HuH-7 (cell line): ENCODE measurements around the gene CTPS2.

Experiments used
- DNase-seq: peaks from one replicate; pipeline ENCODE4 v3.0.0; 2011; ENCODE audit warnings: low spot score

The CTPS2 gene

DNA sequence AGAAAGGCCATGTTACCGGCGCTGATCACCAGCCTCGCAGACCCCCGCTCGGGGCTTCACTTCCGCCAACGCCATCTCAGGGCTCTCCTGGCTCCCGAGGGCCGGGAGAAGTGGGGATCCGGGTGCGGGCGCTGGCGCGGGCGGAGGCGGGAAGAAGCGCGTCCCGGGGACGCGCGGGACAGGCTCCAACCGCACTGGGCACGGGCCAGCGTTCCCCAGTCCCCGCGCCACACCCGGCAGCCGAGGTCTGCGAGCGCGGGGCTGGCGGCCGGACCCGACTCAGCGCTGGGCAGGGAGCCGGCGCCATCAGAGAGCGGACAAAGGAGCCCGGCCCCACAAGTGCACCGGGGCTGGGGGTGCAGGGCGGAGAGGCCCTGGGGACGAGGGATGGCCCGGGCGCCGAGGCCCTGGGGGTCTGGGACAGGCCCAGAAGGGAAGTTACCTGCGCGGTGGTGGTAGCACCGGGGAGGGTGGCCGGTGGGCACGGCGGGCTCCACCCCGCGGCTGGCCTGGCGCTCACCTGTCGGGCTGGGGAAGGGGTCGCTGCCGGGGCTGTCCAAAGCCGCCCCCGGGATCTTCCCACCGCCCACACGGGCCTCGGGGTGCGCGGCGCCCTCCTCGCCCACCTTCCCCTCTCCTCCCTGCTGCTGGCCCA is 449 bp downstream of the CTPS2 start:
- DNase-seq = peak; percentile 11

DNA sequence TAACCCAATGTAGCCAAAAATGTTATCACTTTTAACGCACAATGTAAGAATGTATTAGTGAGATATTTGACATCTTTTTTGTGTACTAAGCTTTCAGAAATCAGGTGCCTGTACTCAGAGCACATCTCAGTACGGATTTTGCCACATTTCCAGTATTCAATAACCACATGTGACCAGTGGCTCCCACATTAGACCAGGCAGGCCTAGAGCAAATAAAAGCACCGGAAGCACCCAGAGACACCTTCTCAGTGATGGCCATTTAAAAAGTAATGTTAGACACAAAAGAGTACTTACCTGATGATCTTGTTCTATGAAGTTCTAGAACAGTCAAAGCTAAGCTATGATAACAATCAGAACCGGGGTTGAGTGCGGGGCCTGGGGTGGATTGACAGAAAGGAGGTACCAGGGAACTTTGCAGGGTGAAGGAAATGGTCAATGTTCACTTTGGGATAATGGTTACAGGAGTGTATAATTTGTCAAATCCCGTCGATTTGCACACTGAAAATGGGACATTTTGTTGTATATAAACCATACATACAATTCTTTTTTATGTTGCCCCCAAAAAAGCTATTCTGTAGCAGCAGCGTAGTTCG is 1.2 kb downstream of the CTPS2 start:
- DNase-seq = peak; percentile 17

DNA sequence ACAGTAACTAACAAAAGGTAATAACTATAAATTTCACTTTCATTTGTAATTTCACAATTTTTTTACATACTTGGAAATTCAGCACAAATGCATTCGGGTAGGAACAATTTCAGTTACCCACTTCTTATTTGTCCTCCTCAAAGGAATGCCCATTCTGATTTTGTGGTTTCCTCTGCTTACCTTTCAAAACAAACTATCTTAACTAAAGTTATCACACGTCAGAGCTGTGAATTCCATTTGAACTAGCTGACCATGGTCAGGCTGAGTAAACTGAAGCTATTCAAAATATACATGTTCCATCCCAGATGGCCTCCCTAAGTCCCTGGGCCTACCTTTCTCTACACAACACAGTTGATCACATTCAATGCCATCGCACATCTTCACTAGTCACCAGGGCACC is 4.5 kb downstream of the CTPS2 start:
- DNase-seq = no peak

DNA sequence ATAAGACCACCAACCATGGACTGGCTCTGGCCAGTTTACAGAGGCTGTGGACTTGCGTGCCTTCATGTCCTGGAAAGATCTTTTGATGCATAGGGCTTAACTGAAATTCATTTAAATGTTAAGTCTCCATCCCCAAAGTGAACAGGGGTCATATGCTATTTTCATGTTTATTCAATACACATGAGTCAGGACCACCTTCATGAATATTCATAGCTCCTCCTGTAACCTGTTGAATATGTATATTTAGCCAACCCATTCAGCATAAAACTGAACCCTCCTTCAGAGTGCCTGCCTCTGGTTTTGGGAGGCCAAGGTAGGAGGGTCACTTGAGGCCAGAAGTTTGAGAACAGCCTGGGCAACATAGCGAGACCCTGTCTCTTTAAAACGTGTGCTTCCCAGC is 7.1 kb downstream of the CTPS2 start:
- no peak for DNase-seq

DNA sequence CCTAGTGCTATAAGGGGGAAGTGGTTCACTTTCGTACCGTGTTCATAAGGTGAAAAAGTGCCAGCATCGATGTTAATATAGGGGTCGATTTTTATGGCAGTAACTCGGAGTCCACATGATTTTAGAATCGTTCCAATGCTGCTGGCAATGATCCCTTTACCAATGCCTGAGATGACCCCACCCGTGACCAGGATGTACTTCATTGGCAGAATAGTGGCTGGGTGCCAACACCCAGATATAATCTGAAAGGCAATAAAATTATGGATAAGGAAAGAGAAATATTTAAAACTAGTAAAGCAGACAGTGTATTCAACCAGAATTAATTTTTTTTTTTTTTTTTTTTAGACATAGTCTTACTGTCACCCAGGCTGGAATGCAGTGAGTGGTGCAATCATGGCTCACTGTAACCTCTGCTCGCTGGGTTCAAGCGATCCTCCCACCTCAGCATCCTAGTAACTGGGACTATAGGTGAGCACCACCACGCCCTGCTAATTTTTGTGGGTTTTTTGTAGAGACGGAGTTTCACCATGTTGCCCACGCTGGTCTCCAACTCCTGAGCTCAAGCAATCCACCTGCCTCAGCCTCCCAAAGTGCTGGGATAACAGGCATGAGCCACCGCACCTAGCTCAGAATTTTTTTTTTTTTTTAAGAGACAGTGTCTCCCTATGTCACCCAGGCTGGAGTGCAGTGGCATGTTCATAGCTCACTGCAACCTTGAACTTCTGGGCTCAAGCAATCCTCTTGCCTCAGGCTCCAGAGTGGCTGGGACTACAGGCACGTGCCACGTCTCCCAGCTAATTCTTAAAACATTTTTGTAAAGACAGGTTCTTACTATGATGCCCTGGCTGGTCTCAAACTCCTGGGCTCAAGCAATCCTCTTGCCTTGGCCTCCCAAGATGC is 9.5 kb downstream of the CTPS2 start:
- no peak for DNase-seq

DNA sequence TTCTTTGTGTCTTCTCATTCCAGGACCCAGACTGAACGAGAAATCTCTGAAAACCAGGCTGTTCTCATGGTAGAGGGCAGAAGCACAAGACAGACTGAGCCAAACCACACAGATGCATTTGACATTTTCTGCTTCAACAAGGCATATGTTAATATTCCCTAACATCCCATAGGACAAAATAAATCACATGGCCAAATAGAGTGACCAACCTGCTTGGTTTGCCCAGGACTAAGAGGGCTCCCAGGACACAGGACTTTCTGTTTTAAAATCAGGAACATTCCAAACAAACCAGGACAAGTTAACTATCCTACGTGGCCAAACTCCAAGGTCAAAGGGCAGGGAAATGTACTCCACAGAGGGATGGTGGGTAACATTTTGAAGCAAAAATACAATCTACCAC is 11.7 kb downstream of the CTPS2 start:
- DNase-seq = no peak

DNA sequence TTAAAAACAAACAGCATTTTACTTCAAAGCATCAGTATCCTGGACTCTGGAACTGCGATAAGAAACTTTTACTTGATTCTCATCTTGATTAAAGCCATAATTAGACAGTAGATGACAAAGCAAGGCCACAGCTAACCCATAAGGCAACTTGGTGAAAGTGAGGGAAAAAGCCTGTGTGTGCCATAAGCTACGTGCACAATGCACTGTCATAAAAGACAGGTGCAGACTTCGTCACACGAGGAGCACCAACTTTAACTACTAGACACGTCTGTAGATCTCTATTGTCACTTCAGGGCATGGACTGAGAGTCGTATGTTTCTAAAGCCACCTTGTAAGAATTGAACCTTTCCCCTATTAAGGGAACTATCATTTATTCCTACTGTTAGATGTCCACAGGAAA is 13.1 kb downstream of the CTPS2 start:
- DNase-seq = no peak

DNA sequence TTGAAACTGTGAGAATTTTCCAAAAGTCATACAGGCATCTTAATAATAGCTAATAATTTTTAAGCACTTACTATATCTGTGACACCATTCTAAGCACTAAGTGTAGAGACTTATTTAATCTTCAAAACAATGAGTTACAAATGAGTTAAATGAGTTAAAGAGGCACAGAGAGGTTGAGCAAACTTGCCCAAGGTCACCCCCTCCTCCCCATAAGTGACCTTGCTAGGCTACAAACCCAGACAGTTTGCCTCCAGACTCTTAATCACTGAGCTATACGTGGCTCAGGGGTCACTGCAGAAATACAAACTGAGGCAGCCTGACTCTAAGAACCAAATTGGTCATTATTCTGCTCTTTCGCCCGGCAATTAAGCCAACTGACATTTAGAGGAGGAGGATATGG is 15.5 kb downstream of the CTPS2 start:
- DNase-seq = no peak

DNA sequence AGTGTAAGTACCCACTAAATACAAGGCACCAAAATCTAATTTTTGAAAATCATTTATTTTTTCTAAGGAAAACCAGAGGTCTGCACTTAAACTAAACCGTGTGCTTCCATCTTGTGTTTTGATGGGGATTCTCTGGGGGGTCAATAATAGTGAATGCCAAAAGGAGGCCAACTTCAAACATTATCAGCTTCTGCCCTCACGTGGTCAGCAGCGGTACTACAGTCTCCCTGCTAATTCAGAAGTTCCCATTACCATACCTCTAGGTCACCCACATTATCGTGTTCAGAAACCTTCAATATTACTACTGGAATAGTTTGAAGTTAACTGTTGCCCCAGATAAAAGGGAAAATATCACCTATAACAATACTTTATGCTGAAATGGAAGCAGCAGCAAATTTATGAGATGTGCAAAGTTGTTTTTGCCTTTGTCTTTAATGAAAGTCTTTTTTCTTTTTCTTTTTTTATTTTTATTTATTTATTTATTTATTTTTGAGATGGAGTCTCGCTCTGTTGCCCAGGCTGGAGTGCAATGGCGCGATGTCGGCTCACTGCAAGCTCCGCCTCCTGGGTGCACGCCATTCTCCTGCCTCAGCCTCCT is 17.3 kb downstream of the CTPS2 start:
- DNase-seq = peak; percentile 6

DNA sequence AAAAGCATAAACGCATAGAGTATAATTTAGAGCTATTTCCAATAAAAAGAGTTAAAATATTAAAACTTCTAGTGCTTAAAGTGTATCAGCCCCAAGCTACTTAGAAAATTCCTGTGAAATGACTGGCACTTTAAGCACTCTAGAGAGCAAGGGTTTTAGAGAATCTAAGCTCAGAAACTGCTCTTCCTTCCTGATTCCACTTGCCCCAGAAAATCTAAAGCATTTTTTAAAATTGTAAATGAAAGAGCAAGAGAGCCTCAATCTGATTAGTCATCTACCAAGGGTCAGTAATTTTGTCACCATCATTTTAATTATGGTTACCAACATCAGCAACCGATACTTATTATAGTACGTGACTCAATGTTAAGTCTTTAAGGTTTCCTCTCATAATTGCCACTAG is 25.0 kb downstream of the CTPS2 start:
- no peak for DNase-seq

DNA sequence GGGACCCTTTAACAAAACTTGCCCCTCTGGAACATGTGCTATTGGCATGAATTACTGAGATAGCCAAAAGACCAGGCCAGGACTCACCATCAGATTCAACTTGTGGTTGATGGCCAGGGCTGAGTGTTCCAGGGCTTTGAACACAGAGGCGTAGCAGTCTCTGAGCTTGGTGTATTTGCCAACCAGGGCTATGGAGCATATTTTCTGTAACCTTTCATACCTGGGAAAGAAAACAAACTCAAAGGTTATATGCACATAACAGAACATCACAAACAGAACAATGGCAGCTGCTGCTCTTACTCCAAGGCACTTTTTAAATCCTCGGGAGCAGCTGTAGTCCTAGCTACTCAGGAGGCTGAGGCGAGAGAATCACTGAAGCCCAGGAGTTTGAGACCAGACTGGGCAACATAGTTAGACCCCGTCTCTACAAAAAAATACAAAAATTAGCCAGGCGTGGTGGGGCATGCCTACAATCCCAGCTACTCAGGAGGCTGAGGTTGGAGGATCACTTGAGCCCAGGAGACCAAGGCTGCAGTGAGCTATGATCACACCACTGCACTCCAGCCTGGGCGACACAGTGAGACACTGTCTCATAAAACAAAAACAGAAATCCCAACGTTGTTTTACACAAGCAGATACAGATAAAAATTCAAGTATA is 29.3 kb downstream of the CTPS2 start:
- no peak for DNase-seq

DNA sequence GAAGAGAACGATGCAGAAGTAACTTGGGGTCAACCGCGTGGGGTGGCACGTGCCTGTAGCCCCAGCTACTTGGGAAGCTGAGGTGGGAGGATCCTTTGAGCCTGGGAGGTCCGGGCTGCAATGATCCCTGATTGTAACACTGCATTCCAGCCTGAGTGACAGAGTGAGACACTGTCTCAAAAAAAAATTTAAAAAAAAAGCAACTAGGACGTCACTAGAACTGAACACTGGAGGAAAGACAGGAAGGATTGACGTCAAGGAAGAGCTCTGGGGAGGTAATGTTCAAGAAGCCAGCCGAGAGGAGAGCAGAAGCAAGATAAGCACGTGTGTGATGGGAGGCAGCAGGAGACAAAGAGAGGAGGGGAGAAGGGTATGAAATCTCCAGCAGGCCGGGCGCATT is 33.8 kb downstream of the CTPS2 start:
- no peak for DNase-seq

DNA sequence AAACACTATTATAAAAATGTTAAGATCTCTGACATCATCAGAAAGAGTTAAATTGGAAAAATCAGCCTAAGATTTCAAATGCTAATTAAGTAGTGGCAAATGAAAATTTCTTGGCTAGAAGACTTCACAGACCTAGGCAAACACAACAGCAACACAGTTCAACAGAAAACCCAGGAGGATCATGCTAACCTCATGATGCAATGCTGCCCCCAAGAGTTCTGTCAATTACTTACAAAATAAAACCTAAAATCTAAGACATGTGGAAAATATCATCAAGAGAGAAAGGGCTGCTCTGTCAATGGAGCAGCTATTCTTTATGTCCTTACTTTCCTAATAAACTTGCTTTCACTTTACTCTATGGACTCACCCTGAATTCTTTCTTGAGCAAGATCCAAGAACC is 41.5 kb downstream of the CTPS2 start:
- DNase-seq = peak; percentile 22

DNA sequence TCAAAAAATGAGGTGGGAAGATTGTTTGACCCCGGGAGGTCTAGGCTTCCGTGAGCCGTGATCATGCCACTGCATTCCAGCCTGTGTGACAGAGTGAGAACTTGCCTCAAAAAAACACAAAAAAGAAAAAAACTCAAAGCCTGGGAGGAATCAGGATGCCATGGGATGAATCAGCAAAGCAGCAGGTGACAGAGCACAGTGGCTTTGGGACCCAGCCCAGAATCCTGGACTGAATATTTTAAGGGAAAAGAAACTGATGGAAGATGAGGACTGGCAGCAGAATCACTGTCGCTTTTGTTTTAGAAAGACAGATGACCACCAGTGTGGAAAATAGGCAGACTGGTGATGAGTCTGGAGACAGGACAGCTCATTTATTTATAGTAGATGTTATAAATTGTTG is 45.9 kb downstream of the CTPS2 start:
- no peak for DNase-seq

DNA sequence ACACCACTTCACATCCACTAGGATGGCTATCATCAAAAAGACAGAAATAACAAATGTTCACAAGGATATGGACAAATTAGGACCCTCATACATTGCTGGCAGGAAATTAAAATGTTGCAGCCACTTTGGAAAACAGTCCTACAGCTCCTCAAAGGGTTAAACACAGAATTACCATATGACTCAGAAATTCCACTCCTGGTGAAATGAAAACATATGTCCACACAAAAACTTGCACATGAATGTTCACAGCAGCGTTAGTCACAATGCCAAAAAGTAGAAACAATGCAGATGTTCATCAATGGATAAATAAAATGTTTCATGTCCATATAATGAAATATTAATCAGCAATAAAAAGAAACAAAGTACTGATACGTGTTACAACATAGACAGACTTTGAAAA is 47.4 kb downstream of the CTPS2 start:
- DNase-seq = no peak

DNA sequence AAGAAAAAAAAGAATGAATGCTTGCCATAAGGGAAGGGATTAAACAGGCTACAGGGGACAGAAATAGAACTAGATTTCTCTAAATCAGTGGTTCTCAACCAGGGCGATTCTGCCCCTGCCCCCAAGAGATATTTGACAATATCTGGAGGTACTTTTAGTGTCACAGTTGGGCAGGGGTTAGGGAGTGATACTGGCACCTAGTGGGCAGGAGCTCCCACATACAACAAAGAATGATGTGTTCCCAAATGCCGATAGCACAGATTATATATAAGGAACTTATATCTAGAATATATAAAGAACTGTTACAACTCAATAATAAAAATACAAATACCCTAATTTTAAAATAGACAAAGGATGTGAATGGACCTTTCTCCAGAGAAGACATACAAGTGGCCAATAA is 47.8 kb downstream of the CTPS2 start:
- DNase-seq = no peak

DNA sequence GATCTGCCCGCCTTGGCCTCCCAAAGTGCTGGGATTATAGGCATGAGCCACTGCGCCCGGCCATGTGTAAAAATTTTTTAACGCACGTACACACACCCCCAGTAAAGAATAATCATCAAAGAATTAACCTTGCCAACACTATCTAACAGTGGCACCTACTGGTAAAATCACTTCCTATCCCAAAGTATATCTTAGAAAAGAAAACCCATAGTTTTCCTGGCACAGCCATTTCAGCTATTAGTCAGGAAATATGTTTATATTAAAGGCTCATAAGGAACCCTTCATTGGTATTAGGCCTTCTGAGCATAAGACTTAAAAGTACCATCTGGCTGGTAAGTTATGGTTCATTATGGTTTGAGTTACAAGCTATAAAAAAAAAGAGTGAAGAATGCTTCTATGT is 48.4 kb downstream of the CTPS2 start:
- no peak for DNase-seq

DNA sequence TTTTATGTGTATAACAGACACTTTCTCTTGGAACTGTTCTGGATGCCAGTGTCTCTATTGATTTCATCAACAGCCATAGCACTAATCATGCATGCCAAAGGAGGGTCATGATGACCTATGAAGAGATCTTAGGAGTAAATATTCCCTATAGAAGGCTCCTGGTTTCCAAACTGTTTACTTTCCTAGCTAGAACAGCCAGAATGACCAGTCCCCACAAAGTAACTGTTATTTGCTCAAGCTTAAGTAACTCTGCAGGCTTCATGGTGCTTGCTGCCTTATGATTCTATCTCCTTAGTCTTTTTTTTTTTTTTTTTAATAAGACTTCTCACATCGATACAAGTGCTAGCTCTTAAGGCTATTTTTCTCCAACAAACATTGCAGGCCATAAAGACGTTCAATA is 50.1 kb downstream of the CTPS2 start:
- no peak for DNase-seq

DNA sequence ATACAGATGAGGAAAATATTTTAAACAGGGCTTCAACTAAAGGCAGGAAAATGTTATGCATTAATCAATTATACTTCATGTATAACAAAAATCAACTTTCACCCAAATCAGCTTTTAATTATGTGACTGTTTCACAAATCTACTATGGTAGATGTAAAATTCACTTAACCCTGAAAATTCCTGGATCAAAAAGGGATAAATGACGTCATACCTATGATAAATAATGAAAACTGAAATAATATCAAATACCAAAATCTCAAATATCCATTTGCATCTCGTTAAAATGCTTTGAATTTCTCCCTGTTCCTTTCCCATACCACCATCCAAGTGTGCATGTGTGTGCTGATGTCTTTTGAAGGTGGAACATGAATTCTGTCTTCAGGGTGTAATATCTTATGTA is 51.0 kb downstream of the CTPS2 start:
- DNase-seq = no peak

DNA sequence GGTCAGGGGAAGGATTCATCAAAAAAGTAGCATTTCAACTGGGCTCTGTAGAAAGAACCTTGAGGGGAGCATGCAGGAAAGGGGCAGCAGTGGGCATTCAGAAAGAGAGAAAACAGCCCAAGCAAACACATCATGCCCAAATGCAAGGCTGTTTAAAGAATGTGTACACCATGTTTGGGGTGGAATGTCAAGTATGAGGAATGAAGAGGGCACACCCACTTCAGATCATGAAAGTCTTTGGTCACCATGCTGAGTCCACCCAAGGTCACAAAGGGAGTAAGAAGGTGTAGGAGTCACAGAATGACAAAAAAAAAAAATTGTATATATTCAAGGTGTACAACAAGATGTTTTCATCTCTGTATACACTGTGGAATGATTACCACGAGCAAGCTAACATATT is 53.1 kb downstream of the CTPS2 start:
- DNase-seq = no peak

DNA sequence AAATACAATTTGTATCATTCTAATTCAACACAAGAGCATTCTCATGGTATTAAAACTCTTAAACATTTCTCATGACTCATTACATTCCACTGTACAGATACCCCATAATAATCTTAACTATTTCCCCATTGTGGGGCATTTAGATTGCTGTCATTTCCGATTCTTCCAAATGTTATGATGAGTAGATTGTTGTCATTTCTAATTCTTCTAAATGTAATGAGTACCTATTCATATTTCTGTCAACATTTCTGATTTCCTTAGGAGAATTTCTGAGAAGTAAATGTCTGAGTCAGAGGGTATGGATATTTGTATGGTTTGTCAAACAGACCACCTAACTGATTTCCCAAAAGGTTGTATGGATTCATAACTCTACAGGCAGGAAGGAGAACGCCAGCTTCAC is 54.2 kb downstream of the CTPS2 start:
- no peak for DNase-seq

DNA sequence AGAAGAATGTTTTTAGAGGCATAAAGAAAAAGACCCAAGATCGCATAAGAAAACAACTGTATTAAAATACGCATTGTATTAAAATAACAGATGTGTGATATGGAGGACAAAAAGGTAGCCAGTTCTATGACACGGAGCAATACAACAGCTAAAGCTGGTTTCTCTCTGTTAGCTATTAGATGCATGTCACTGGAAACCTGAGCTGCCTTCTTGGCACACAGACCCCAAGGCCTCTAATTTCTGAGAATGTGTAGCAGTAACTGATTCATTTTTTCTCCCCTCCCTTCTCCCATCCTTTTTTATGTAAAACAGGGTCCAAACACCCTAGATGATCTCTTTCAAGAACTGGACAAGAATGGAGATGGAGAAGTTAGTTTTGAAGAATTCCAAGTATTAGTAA is 58.4 kb downstream of the CTPS2 start:
- DNase-seq = no peak
